Measurements from ENCODE around the gene ZNF260.
A peak's percentile ranks its signal among the peaks of the same experiment; 100 is the strongest.
"Not testable (repeated sequence)": the region's sequence is repeated elsewhere in the genome, so short reads cannot be mapped to it uniquely, and the experiment has no call there.

Gene ZNF260

GRCh38 chr19:36528194-36528920 lies at the start of gene ZNF260:
Gene ZNF260, minus strand, starts transcription at chr19:36528271. Its CDS starts 13,033 bp downstream, at chr19:36515238.
- peak; percentile 97 for DNase-seq

GRCh38 chr19:36577271-36577996 lies 49.4 kb upstream of the ZNF260 start:
- no peak for DNase-seq

- no peak for DNase-seq
Measured at GRCh38 chr19:36574741-36575140, 46.7 kb upstream of the ZNF260 start.

GRCh38 chr19:36573895-36574720 lies 46.0 kb upstream of the ZNF260 start:
- DNase-seq, result no peak

- peak; percentile 92 for DNase-seq
Measured at GRCh38 chr19:36573020-36573894, 45.2 kb upstream of the ZNF260 start, which contains the start of gene ZNF529. Gene ZNF529, minus strand, starts transcription at chr19:36573292. Its CDS starts 946 bp downstream, at chr19:36572346.

- DNase-seq, result no peak
Measured at GRCh38 chr19:36572593-36573019, 44.5 kb upstream of the ZNF260 start.

- DNase-seq, result no peak
Measured at GRCh38 chr19:36564391-36564790, 36.3 kb upstream of the ZNF260 start.

GRCh38 chr19:36547001-36547732 lies 19.1 kb upstream of the ZNF260 start:
- DNase-seq, result no peak

GRCh38 chr19:36528921-36529518 lies 949 bp upstream of the ZNF260 start:
- peak; percentile 42 for DNase-seq

- no peak for DNase-seq
Measured at GRCh38 chr19:36527873-36528193, 238 bp downstream of the ZNF260 start.

- no peak for DNase-seq
Measured at GRCh38 chr19:36527341-36527740, 730 bp downstream of the ZNF260 start.

GRCh38 chr19:36526581-36526980 lies 1.5 kb downstream of the ZNF260 start:
- DNase-seq, result no peak

GRCh38 chr19:36524617-36525016 lies 3.5 kb downstream of the ZNF260 start:
- DNase-seq, result no peak

- no peak for DNase-seq
Measured at GRCh38 chr19:36514012-36514612, 14.0 kb downstream of the ZNF260 start.

GRCh38 chr19:36508325-36508724 lies 19.7 kb downstream of the ZNF260 start:
- no peak for DNase-seq

GRCh38 chr19:36501973-36502372 lies 26.1 kb downstream of the ZNF260 start:
- no peak for DNase-seq

- no peak for DNase-seq
Measured at GRCh38 chr19:36497001-36497400, 31.1 kb downstream of the ZNF260 start.

GRCh38 chr19:36492689-36493453 lies 35.2 kb downstream of the ZNF260 start:
- DNase-seq, result not testable (repeated sequence)

GRCh38 chr19:36490846-36491245 lies 37.2 kb downstream of the ZNF260 start:
- not testable (repeated sequence) for DNase-seq

GRCh38 chr19:36489920-36490415 lies 38.1 kb downstream of the ZNF260 start:
- DNase-seq, result peak; percentile 95
